SK-N-SH treated with all-trans-retinoic acid at 6 μM for 48 hours (cell line): ENCODE data around the gene ADCY9.

Experiments used
- CSDC2 ChIP-seq: fragments of 250-450 bp; sonication (Bioruptor Pico); IDR thresholded peaks from 2 replicates; pipeline ENCODE4 v1.5.0; 2020; ENCODE audit warnings: mild to moderate bottlenecking, moderate library complexity
- CSRNP3 ChIP-seq: fragments of 250-450 bp; sonication (Bioruptor Pico); IDR thresholded peaks from 2 replicates; pipeline ENCODE4 v1.5.1; 2021; ENCODE audit warnings: mild to moderate bottlenecking, moderate library complexity
- ESRRG ChIP-seq: fragments of 250-450 bp; sonication (Bioruptor Pico); IDR thresholded peaks from 2 replicates; pipeline ENCODE4 v1.6.1; 2021; ENCODE audit warnings: mild to moderate bottlenecking
- GLIS3 ChIP-seq: fragments of 250-450 bp; sonication (Bioruptor Pico); IDR thresholded peaks from 2 replicates; pipeline ENCODE4 v1.5.0; 2020; ENCODE audit warnings: mild to moderate bottlenecking, moderate library complexity
- ISL1 ChIP-seq: fragments of 250-450 bp; sonication (Bioruptor Pico); IDR thresholded peaks from 2 replicates; pipeline ENCODE4 v2.1.2; 2022; ENCODE audit warnings: mild to moderate bottlenecking, moderate library complexity
- PATZ1 ChIP-seq: fragments of 250-450 bp; sonication (Bioruptor Pico); IDR thresholded peaks from 2 replicates; pipeline ENCODE4 v1.8.0; 2020; ENCODE audit warnings: mild to moderate bottlenecking, moderate library complexity, borderline replicate concordance
- RARB ChIP-seq: fragments of 250-450 bp; sonication (Bioruptor Pico); IDR thresholded peaks from 2 replicates; pipeline ENCODE4 v1.8.0; 2021; ENCODE audit warnings: mild to moderate bottlenecking, moderate library complexity
- SNAI2 ChIP-seq: fragments of 250-450 bp; sonication (Bioruptor Pico); IDR thresholded peaks from 2 replicates; pipeline ENCODE4 v1.5.0; 2020; ENCODE audit warnings: mild to moderate bottlenecking, moderate library complexity
- TSHZ2 ChIP-seq: fragments of 250-450 bp; sonication (Bioruptor Pico); IDR thresholded peaks from 2 replicates; pipeline ENCODE4 v1.5.0; 2020; ENCODE audit warnings: mild to moderate bottlenecking, moderate library complexity
- ZFP3 ChIP-seq: fragments of 250-450 bp; sonication (Bioruptor Pico); IDR thresholded peaks from 2 replicates; pipeline ENCODE4 v1.5.0; 2020; ENCODE audit warnings: mild to moderate bottlenecking, moderate library complexity
- ZNF565 ChIP-seq: fragments of 450-650 bp; formaldehyde crosslinking; conservative IDR thresholded peaks from 2 replicates; pipeline ENCODE4 v1.5.0; 2020; ENCODE audit warnings: low read depth, mild to moderate bottlenecking, moderate library complexity
- ZNF8 ChIP-seq: fragments of 450-650 bp; formaldehyde crosslinking; IDR thresholded peaks from 2 replicates; pipeline ENCODE4 v1.5.0; 2020; ENCODE audit warnings: mild to moderate bottlenecking, moderate library complexity

GRCh38 chr16:4018391-4018790 is 97.9 kb downstream of the ADCY9 start:
- TF ChIP-seq ZNF565 (CRISPR knock-in tag) (no peak), ZNF8 (CRISPR knock-in tag) (no peak), GLIS3 (CRISPR knock-in tag) (no peak), CSDC2 (CRISPR knock-in tag) (no peak), ISL1 (CRISPR knock-in tag) (no peak), RARB (CRISPR knock-in tag) (no peak), PATZ1 (CRISPR knock-in tag) (no peak), ZFP3 (CRISPR knock-in tag) (no peak), CSRNP3 (CRISPR knock-in tag) (no peak), ESRRG (CRISPR knock-in tag) (no peak), TSHZ2 (CRISPR knock-in tag) (no peak), SNAI2 (CRISPR knock-in tag) (no peak)
